ENCODE results near the gene CD40.

The CD40 gene

GRCh38 chr20:46111028-46111835 is 6.9 kb upstream of the CD40 start:
- DNase-seq, result peak; percentile 48 to 73
- Mint-ChIP-seq H3K27ac (no peak overlapping the region), H3K4me1 (peaks cover 9% of the 10 kb centered on the region), H3K4me3 (peak overlapping the region in 1 of 2 donors; percentile 27), H3K27me3 (peaks cover 63% of the 10 kb centered on the region), H3K9me3 (no peaks in the 10 kb centered on the region)
- peak; percentile 98 for ATAC-seq

GRCh38 chr20:46111836-46112212 is 6.3 kb upstream of the CD40 start:
- H3K9me3 Mint-ChIP-seq, result no peaks in the 10 kb centered on the region
- peaks cover 57% of the 10 kb centered on the region for H3K27me3 Mint-ChIP-seq
- H3K4me1 Mint-ChIP-seq, result peaks cover 9% of the 10 kb centered on the region
- ATAC-seq (no peak), DNase-seq (no peak)
- no peak overlapping the region for H3K27ac Mint-ChIP-seq
- H3K4me3 Mint-ChIP-seq, result no peak overlapping the region

GRCh38 chr20:46112430-46113112 is 5.5 kb upstream of the CD40 start:
- H3K4me3 Mint-ChIP-seq, result no peak overlapping the region
- H3K4me1 Mint-ChIP-seq, result peaks cover 12% of the 10 kb centered on the region
- H3K27ac Mint-ChIP-seq, result no peak overlapping the region
- no peaks in the 10 kb centered on the region for H3K9me3 Mint-ChIP-seq
- DNase-seq, result no peak
- H3K27me3 Mint-ChIP-seq, result peaks cover 50% of the 10 kb centered on the region
- no peak for ATAC-seq

- no peak for ATAC-seq
- no peak overlapping the region for H3K4me3 Mint-ChIP-seq
- no peaks in the 10 kb centered on the region for H3K9me3 Mint-ChIP-seq
- peaks cover 50% of the 10 kb centered on the region for H3K27me3 Mint-ChIP-seq
- no peak overlapping the region for H3K27ac Mint-ChIP-seq
- no peak for DNase-seq
- H3K4me1 Mint-ChIP-seq, result peaks cover 17% of the 10 kb centered on the region
Measured at GRCh38 chr20:46113113-46113470, 5.0 kb upstream of the CD40 start.

- no peak for DNase-seq
- H3K4me1 Mint-ChIP-seq, result peaks cover 29% of the 10 kb centered on the region
- no peak for ATAC-seq
- no peak overlapping the region for H3K27ac Mint-ChIP-seq
- H3K4me3 Mint-ChIP-seq, result no peak overlapping the region
- peaks cover 40% of the 10 kb centered on the region for H3K27me3 Mint-ChIP-seq
- H3K9me3 Mint-ChIP-seq, result no peaks in the 10 kb centered on the region
Measured at GRCh38 chr20:46114449-46114848, 3.7 kb upstream of the CD40 start.

GRCh38 chr20:46118481-46119020 is 437 bp downstream of the CD40 start:
- Mint-ChIP-seq H3K27ac (no peak overlapping the region), H3K4me3 (peak overlapping the region; percentile 97 to 99), H3K9me3 (no peaks in the 10 kb centered on the region), H3K4me1 (peaks cover 19% of the 10 kb centered on the region), H3K27me3 (peaks cover 34% of the 10 kb centered on the region)
- DNase-seq (peak in 1 of 2 donors; percentile 9), ATAC-seq (peak; percentile 78)

GRCh38 chr20:46119028-46119546 is 973 bp downstream of the CD40 start:
- H3K27me3 Mint-ChIP-seq, result peaks cover 28% of the 10 kb centered on the region
- H3K9me3 Mint-ChIP-seq, result no peaks in the 10 kb centered on the region
- H3K27ac Mint-ChIP-seq, result no peak overlapping the region
- peak overlapping the region; percentile 97 to 99 for H3K4me3 Mint-ChIP-seq
- no peak for ATAC-seq
- no peak for DNase-seq
- peaks cover 19% of the 10 kb centered on the region for H3K4me1 Mint-ChIP-seq

- H3K9me3 Mint-ChIP-seq, result no peaks in the 10 kb centered on the region
- DNase-seq, result no peak
- no peak overlapping the region for H3K27ac Mint-ChIP-seq
Measured at GRCh38 chr20:46119547-46119946, 1.4 kb downstream of the CD40 start.

GRCh38 chr20:46120136-46120535 is 2.0 kb downstream of the CD40 start:
- no peak overlapping the region for H3K4me3 Mint-ChIP-seq
- ATAC-seq, result no peak
- H3K4me1 Mint-ChIP-seq, result peaks cover 19% of the 10 kb centered on the region

More at GRCh38 chr20:46119547-46119946, 1.4 kb downstream of the CD40 start:
- H3K4me3 Mint-ChIP-seq, result peak overlapping the region in 1 of 2 donors; percentile 97
- H3K27me3 Mint-ChIP-seq, result peaks cover 24% of the 10 kb centered on the region
- peaks cover 19% of the 10 kb centered on the region for H3K4me1 Mint-ChIP-seq
- ATAC-seq, result no peak

GRCh38 chr20:46121184-46121930 is 3.2 kb downstream of the CD40 start:
- no peaks in the 10 kb centered on the region for H3K9me3 Mint-ChIP-seq
- H3K4me3 Mint-ChIP-seq, result no peak overlapping the region
- H3K27ac Mint-ChIP-seq, result peak overlapping the region in 1 of 2 donors; percentile 54
- H3K27me3 Mint-ChIP-seq, result peaks cover 8% of the 10 kb centered on the region
- ATAC-seq (no peak), DNase-seq (no peak)
- peaks cover 19% of the 10 kb centered on the region for H3K4me1 Mint-ChIP-seq

More at GRCh38 chr20:46120136-46120535, 2.0 kb downstream of the CD40 start:
- no peak for DNase-seq
- Mint-ChIP-seq H3K27me3 (peaks cover 18% of the 10 kb centered on the region), H3K9me3 (no peaks in the 10 kb centered on the region), H3K27ac (no peak overlapping the region)

- ATAC-seq (no peak), DNase-seq (no peak)
- Mint-ChIP-seq H3K27ac (no peak overlapping the region), H3K9me3 (no peaks in the 10 kb centered on the region), H3K27me3 (peaks cover 8% of the 10 kb centered on the region), H3K4me3 (no peak overlapping the region), H3K4me1 (peaks cover 19% of the 10 kb centered on the region)
Measured at GRCh38 chr20:46122071-46122470, 4.0 kb downstream of the CD40 start.

- H3K27ac Mint-ChIP-seq, result no peak overlapping the region
- ATAC-seq (no peak), DNase-seq (no peak)
- H3K27me3 Mint-ChIP-seq, result peaks cover 7% of the 10 kb centered on the region
- peaks cover 15% of the 10 kb centered on the region for H3K4me1 Mint-ChIP-seq
- no peaks in the 10 kb centered on the region for H3K9me3 Mint-ChIP-seq
- no peak overlapping the region for H3K4me3 Mint-ChIP-seq
Measured at GRCh38 chr20:46122516-46123481, 4.7 kb downstream of the CD40 start.

GRCh38 chr20:46123482-46124245 is 5.5 kb downstream of the CD40 start:
- DNase-seq (no peak), ATAC-seq (no peak)
- Mint-ChIP-seq H3K4me3 (no peak overlapping the region), H3K9me3 (no peaks in the 10 kb centered on the region), H3K27me3 (no peaks in the 10 kb centered on the region), H3K4me1 (peaks cover 7% of the 10 kb centered on the region), H3K27ac (no peak overlapping the region)

Measured in stimulated activated naive CD8-positive, alpha-beta T cell treated with anti-CD3 and anti-CD28 coated beads, Interleukin-15, amount 100 ng/mL, for 72 hours (primary cell).